DND-41 (cell line): Measurements from ENCODE around the gene OPHN1.

Source experiments
- CTCF ChIP-seq: IDR thresholded peaks from 2 replicates; pipeline ENCODE4 v1.5.1; 2012; ENCODE audit warnings: borderline replicate concordance, low read length, moderate library complexity, mild to moderate bottlenecking; ENCODE audit not compliant: poor library complexity, severe bottlenecking; ENCODE audit errors: extremely low read depth
- EZH2 ChIP-seq: IDR thresholded peaks from 3 replicates; pipeline ENCODE4 v1.6.1; 2012; ENCODE audit warnings: borderline replicate concordance, low read depth, mild to moderate bottlenecking, moderate library complexity, low read length, inconsistent platforms; ENCODE audit not compliant: severe bottlenecking

- no peak for TF ChIP-seq CTCF
- no peak for TF ChIP-seq EZH2
These were observed 89.7 kb downstream of the OPHN1 start for GRCh38 chrX:68343551-68343950.
